Hepatocyte (in vitro differentiated cells): ENCODE measurements around the gene LIPC. TPM values are rescaled to one million over a fixed set of nuclear protein-coding genes. Genes with fewer than 3 reads are reported as not detected.

Experiments used
- DNase-seq: peaks from one replicate; pipeline ENCODE4 v3.0.0-alpha.2; 2016; ENCODE audit warnings: low spot score
- H2AFZ ChIP-seq: fragments of 200-600 bp; sonication (generic); 2 replicates; pipeline ENCODE4 v1.6.0; 2016; ENCODE audit warnings: antibody characterized with exemption, mild to moderate bottlenecking
- H3K27ac ChIP-seq: fragments of 200-600 bp; sonication (generic); 2 replicates; pipeline ENCODE4 v1.5.1; 2016; ENCODE audit warnings: mild to moderate bottlenecking
- H3K27me3 ChIP-seq: fragments of 200-600 bp; sonication (generic); 2 replicates; pipeline ENCODE4 v1.6.1; 2016
- H3K36me3 ChIP-seq: fragments of 200-600 bp; sonication (generic); replicated peaks from 2 replicates; pipeline ENCODE4 v1.5.1; 2016; ENCODE audit warnings: low read depth; ENCODE audit not compliant: insufficient read depth
- H3K4me1 ChIP-seq: fragments of 200-600 bp; sonication (generic); 2 replicates; pipeline ENCODE4 v1.5.1; 2016; ENCODE audit warnings: mild to moderate bottlenecking, moderate library complexity; ENCODE audit not compliant: insufficient read depth
- H3K4me2 ChIP-seq: fragments of 200-600 bp; sonication (generic); 2 replicates; pipeline ENCODE4 v1.6.0; 2016
- H3K4me3 ChIP-seq: fragments of 200-600 bp; sonication (generic); 2 replicates; pipeline ENCODE4 v1.5.1; 2016; ENCODE audit warnings: mild to moderate bottlenecking
- H3K79me2 ChIP-seq: fragments of 200-600 bp; sonication (generic); 2 replicates; pipeline ENCODE4 v1.6.0; 2017; ENCODE audit warnings: mild to moderate bottlenecking
- H3K9me2 ChIP-seq: fragments of 200-600 bp; sonication (generic); replicated peaks from 2 replicates; pipeline ENCODE4 v1.6.0; 2017; ENCODE audit warnings: mild to moderate bottlenecking; ENCODE audit not compliant: insufficient read depth
- H3K9me3 ChIP-seq: fragments of 200-600 bp; sonication (generic); 2 replicates; pipeline ENCODE4 v1.5.1; 2016; ENCODE audit warnings: low read depth, mild to moderate bottlenecking
- H4K20me1 ChIP-seq: fragments of 200-600 bp; sonication (generic); 2 replicates; pipeline ENCODE4 v1.6.0; 2016; ENCODE audit warnings: mild to moderate bottlenecking; ENCODE audit not compliant: insufficient read depth, poor library complexity, severe bottlenecking
- CTCF ChIP-seq: fragments of 200-600 bp; sonication (generic); IDR thresholded peaks from 2 replicates; pipeline ENCODE4 v1.5.1; 2016; ENCODE audit warnings: antibody characterized with exemption, mild to moderate bottlenecking; ENCODE audit not compliant: poor library complexity
- EZH2 ChIP-seq: fragments of 200-600 bp; sonication (generic); IDR thresholded peaks from 2 replicates; pipeline ENCODE4 v1.6.1; 2016; ENCODE audit warnings: antibody characterized with exemption, mild to moderate bottlenecking, borderline replicate concordance
- EZH2phosphoT487 ChIP-seq: fragments of 200-600 bp; sonication (generic); IDR thresholded peaks from one replicate; pipeline ENCODE4 v1.6.1; 2018; ENCODE audit warnings: antibody characterized with exemption, mild to moderate bottlenecking, low read depth, moderate library complexity; ENCODE audit not compliant: unreplicated experiment, severe bottlenecking
- WGBS: methylation state at CpG from one replicate; pipeline ENCODE4 v1.1.6; 2016; ENCODE audit warnings: low lambda C conversion rate; ENCODE audit errors: missing lambda C conversion rate; 5-methylcytosine and 5-hydroxymethylcytosine counted together
- polyA plus RNA-seq: library from polyadenylated mRNA; unstranded; fragments of >200 nt; fragmentation: Nextera tagmentation; extraction: Ambion mirVana; gene quantifications from 2 replicates; pipeline ENCODE4 v1.2.1, GENCODE V29; 2016
- total RNA-seq: library from RNA; depleted of rRNA; stranded (reverse); fragments of >200 nt; gene quantifications from 2 replicates; pipeline ENCODE4 v1.2.3, GENCODE V29; 2014

LIPC gene
- total and polyA plus RNA-seq, 2 experiments from 2014 or later: 37.0 to 64.8 TPM

DNA sequence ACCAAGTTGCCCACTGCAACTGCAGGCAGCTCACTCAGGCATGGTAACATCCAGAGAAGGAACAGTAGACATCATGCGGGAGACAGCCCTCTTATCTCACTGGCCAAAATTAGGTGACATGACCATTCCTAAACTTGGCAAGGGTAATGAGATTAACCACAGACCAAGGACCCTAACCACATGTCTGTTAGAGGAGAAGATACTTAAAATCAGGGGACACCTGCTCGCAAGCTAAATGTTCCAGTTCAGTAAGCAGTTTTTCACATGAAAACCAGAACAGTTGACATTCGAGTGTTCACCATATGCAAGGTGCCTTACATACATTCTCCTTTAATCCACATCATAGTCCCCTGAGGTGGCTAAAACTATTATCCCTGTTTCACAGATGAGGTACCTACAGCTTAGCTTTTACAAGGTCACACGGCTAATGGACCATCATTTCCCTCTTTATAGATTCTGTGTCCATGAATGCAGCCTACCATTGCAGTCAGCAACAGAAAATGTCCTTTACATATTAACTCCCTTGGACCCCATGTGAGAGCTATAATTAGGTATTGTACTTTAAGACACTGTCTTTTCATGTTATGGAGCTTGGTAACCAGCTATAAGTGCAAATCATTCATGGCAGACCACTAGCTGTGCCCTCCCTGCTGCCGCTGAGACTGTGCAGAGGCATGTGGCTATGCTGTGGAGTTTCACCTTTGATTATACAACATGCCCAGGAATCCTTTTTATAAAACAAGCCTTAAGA is 154.1 kb downstream of the LIPC start:
- no peaks in the 10 kb centered on the region for H4K20me1 ChIP-seq
- H3K4me2 ChIP-seq: no peak overlapping the region
- no peak for TF ChIP-seq EZH2
- no peak for TF ChIP-seq CTCF
- TF ChIP-seq EZH2phosphoT487: no peak
- no peaks in the 10 kb centered on the region for H3K36me3 ChIP-seq
- no peak overlapping the region for H2AFZ ChIP-seq
- DNase-seq: no peak
- no peaks in the 10 kb centered on the region for H3K79me2 ChIP-seq
- H3K27me3 ChIP-seq: no peaks in the 10 kb centered on the region
- no peaks in the 10 kb centered on the region for H3K9me2 ChIP-seq
- no peak overlapping the region for H3K4me3 ChIP-seq
- H3K27ac ChIP-seq: no peak overlapping the region
- no peaks in the 10 kb centered on the region for H3K4me1 ChIP-seq
- 90% methylated on average over 5 of the region's 5 CpGs for WGBS
- H3K9me3 ChIP-seq: no peaks in the 10 kb centered on the region

GRCh38 chr15:58587486-58587885 is 155.7 kb downstream of the LIPC start:
- 83% methylated on average over 4 of the region's 4 CpGs for WGBS
- no peak for DNase-seq
- TF ChIP-seq CTCF: no peak
- no peak for TF ChIP-seq EZH2
- no peak for TF ChIP-seq EZH2phosphoT487
- Histone ChIP-seq H3K79me2 (no peaks in the 10 kb centered on the region), H3K36me3 (no peaks in the 10 kb centered on the region), H3K4me3 (no peak overlapping the region), H3K9me2 (no peaks in the 10 kb centered on the region), H2AFZ (no peak overlapping the region), H4K20me1 (no peaks in the 10 kb centered on the region), H3K9me3 (no peaks in the 10 kb centered on the region), H3K4me2 (no peak overlapping the region), H3K27ac (no peak overlapping the region), H3K4me1 (no peaks in the 10 kb centered on the region), H3K27me3 (no peaks in the 10 kb centered on the region)

- no peaks in the 10 kb centered on the region for H3K9me3 ChIP-seq
- no peak for DNase-seq
- no peaks in the 10 kb centered on the region for H3K36me3 ChIP-seq
- H4K20me1 ChIP-seq: no peaks in the 10 kb centered on the region
- no peaks in the 10 kb centered on the region for H3K9me2 ChIP-seq
- no peak for TF ChIP-seq EZH2
- no peak for TF ChIP-seq EZH2phosphoT487
- TF ChIP-seq CTCF: no peak
- no peak overlapping the region for H3K27ac ChIP-seq
- H3K4me3 ChIP-seq: no peak overlapping the region
- H3K4me2 ChIP-seq: no peak overlapping the region
- WGBS: 96% methylated on average over 1 of the region's 1 CpG
- H3K4me1 ChIP-seq: no peaks in the 10 kb centered on the region
- H3K27me3 ChIP-seq: no peaks in the 10 kb centered on the region
- no peak overlapping the region for H2AFZ ChIP-seq
- no peaks in the 10 kb centered on the region for H3K79me2 ChIP-seq
Measured at GRCh38 chr15:58588096-58588495, 156.3 kb downstream of the LIPC start.
